Ovary (tissue), 9 donors: ENCODE measurements around the gene CNOT10. TPM values are rescaled to one million over a fixed set of nuclear protein-coding genes. Genes with fewer than 3 reads are reported as not detected.

Experiments
- DNase-seq, 5 donors: peaks; one replicate each; pipeline ENCODE4 v3.0.0-alpha.2; 2019 to 2020
- H3K27ac ChIP-seq, 2 donors: fragments of 200-600 bp; one replicate each; pipeline versions ENCODE4 v1.5.1 to v1.8.0; 2019 to 2022
- H3K27me3 ChIP-seq: fragments of 200-600 bp; one replicate; pipeline ENCODE4 v1.8.0; 2022
- H3K36me3 ChIP-seq: fragments of 200-600 bp; sonication (generic); one replicate; pipeline ENCODE4 v1.5.1; 2019
- H3K4me1 ChIP-seq: one replicate; pipeline ENCODE4 v1.8.1; 2013; ENCODE audit warnings: mild to moderate bottlenecking, moderate library complexity; ENCODE audit not compliant: insufficient read depth
- H3K4me3 ChIP-seq: fragments of 200-600 bp; sonication (generic); one replicate; pipeline ENCODE4 v1.5.1; 2017
- H3K9me3 ChIP-seq, 2 donors: fragments of 200-600 bp in 1 of 2; sonication (generic) in 1 of 2; one replicate each; pipeline versions ENCODE4 v1.5.1 to v1.8.1; 2013 to 2019; ENCODE audit warnings: mild to moderate bottlenecking in 1 of 2, moderate library complexity in 1 of 2
- EP300 ChIP-seq: sonication (generic); formaldehyde crosslinking; IDR thresholded peaks from one replicate; pipeline ENCODE4 v1.6.1; 2017; ENCODE audit warnings: antibody characterized with exemption
- POLR2A ChIP-seq: fragments of 450-650 bp; IDR thresholded peaks from one replicate; pipeline ENCODE4 v1.6.1; 2017; ENCODE audit warnings: antibody characterized with exemption, mild to moderate bottlenecking, moderate library complexity
- WGBS, 3 donors: extraction: QIAGEN DNeasy Blood & Tissue Kit in 1 of 3; methylation state at CpG; one replicate each; pipeline versions ENCODE4 v1.1.5 to v1.1.7; 2013 to 2017; 5-methylcytosine and 5-hydroxymethylcytosine counted together
- intact Hi-C, 4 donors: fragments of 100-400 bp; cut with DNase I; formaldehyde crosslinking; loops; one replicate each; pipeline versions ENCODE4 v1.11.0 to v1.15.1; 2022 to 2023
- polyA plus RNA-seq, 2 donors: library from polyadenylated mRNA; stranded (reverse); fragments of 200-250 nt in 1 of 2; fragments of 350-450 nt in 1 of 2; fragmentation: Illumina TruSeq in 1 of 2; extraction: RNeasy Lipid Tissue Mini Kit (QIAGEN cat#74804) in 1 of 2; gene quantifications; one replicate each; pipeline ENCODE4 v1.2.3, GENCODE V29; 2013 to 2014
- total RNA-seq, 7 donors: library from RNA; depleted of rRNA in 2 of 7; stranded (reverse); fragments of >200 nt in 2 of 7; fragmentation: NEBNext Ultra II Directional in 3 of 7; extraction: Animal tissue kit (Norgen Biotek cat#: 25700) in 3 of 7; gene quantifications; one replicate each; pipeline versions ENCODE4 v1.1.0 to v1.2.4, GENCODE V29; 2016 to 2023
- TF ChIP-seq, protein P1 (sequence below), 3 donors: fragments of 450-650 bp in 2 of 3; fragments of 200-600 bp in 1 of 3; IDR thresholded peaks; one replicate each; pipeline versions ENCODE4 v1.5.1 to v1.8.0; 2016 to 2022; ENCODE audit warnings: antibody characterized with exemption in 3 of 3, mild to moderate bottlenecking in 1 of 3
- donor health status: DM: no; HTN: no; CAD: no; lungs with moderate emphysema.
- donor health status: DM: no; HTN: no; CAD: no.
- donor health status: Bipolar disorder and iron deficiency.
- donor health status: DM: yes; HTN: yes; CAD: no.
- donor health status: DM: no; HTN: no; CAD: no.
- donor health status: DM: yes; HTN: yes; CAD: no.

Gene CNOT10
- total and polyA plus RNA-seq, 9 donors, result 12.3 to 38.9 (median 24.1) TPM

DNA sequence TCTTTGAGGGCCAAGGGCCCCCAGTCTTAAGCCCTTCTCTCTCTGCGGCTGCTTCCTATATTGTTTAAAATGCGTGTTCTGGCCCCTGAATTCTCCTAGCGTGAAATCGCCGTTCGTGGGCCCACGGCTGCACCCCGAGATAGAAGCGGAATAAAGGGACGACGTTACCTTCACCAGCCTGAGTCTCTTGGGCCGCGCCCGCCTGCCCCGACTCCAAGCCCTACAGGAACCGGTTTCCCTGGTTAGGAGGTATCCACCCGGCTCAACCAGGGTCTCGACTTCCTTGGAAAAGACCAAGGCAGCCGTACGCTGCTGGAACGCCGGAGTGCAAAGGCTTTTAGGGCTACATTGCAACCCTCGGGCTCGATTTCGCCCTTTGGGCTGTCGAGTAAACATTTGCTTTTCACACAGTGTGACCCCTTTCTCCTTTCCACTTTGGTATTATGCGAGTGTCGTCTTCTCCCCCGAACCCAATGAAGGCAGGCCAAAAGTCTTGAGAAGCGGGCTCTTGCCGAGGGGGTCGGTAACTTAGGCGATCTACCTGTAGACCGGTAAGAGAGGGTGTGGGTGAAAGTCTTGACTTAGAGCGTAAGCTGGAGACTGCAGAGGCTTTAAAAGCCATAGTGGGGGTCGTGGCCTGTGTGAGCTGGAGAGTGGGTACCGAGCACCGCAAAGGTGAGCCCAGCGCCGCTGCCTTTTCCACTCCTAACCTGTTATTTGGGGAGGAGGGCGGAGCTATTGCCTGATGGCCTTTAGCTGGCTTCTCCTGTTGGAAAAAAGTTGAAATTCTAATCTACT, 134.8 kb downstream of the CNOT10 start:
- Histone ChIP-seq H3K9me3 (no peaks in the 10 kb centered on the region), H3K36me3 (no peaks in the 10 kb centered on the region), H3K27ac (no peak overlapping the region), H3K4me1 (no peaks in the 10 kb centered on the region), H3K4me3 (no peak overlapping the region), H3K27me3 (no peaks in the 10 kb centered on the region)
- DNase-seq, result no peak
- WGBS, 3 donors, result 28 to 35% (median 29%) methylated on average over 40 to 41 of the region's 41 CpGs
- no peak for TF ChIP-seq POLR2A
- TF ChIP-seq, protein P1, sequence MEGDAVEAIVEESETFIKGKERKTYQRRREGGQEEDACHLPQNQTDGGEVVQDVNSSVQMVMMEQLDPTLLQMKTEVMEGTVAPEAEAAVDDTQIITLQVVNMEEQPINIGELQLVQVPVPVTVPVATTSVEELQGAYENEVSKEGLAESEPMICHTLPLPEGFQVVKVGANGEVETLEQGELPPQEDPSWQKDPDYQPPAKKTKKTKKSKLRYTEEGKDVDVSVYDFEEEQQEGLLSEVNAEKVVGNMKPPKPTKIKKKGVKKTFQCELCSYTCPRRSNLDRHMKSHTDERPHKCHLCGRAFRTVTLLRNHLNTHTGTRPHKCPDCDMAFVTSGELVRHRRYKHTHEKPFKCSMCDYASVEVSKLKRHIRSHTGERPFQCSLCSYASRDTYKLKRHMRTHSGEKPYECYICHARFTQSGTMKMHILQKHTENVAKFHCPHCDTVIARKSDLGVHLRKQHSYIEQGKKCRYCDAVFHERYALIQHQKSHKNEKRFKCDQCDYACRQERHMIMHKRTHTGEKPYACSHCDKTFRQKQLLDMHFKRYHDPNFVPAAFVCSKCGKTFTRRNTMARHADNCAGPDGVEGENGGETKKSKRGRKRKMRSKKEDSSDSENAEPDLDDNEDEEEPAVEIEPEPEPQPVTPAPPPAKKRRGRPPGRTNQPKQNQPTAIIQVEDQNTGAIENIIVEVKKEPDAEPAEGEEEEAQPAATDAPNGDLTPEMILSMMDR (IDR thresholded peaks at IDR 0.05), result no peak
- TF ChIP-seq EP300, result no peak
- intact Hi-C loops, result no loop called here

- H3K4me3 ChIP-seq, result no peak overlapping the region
- no peak for DNase-seq
- intact Hi-C loops, result no loop called here
- H3K36me3 ChIP-seq, result no peaks in the 10 kb centered on the region
- TF ChIP-seq EP300, result no peak
- no peak for TF ChIP-seq POLR2A
- TF ChIP-seq, protein P1 (IDR thresholded peaks at IDR 0.05), result no peak
- H3K4me1 ChIP-seq, result no peaks in the 10 kb centered on the region
- no peak overlapping the region for H3K27ac ChIP-seq
- 59 to 65% (median 62%) methylated on average over 2 of the region's 2 CpGs for WGBS, 3 donors
- H3K9me3 ChIP-seq, result no peaks in the 10 kb centered on the region
- no peaks in the 10 kb centered on the region for H3K27me3 ChIP-seq
Measured at GRCh38 chr3:32820430-32820829, 135.4 kb downstream of the CNOT10 start.

- Histone ChIP-seq H3K4me3 (no peak overlapping the region), H3K27ac (no peak overlapping the region), H3K27me3 (no peaks in the 10 kb centered on the region), H3K9me3 (no peaks in the 10 kb centered on the region), H3K4me1 (no peaks in the 10 kb centered on the region), H3K36me3 (no peaks in the 10 kb centered on the region)
- intact Hi-C loops, result no loop called here
- 44 to 51% (median 50%) methylated on average over 12 of the region's 12 CpGs for WGBS, 3 donors
- no peak for DNase-seq
- TF ChIP-seq, protein P1 (IDR thresholded peaks at IDR 0.05), result no peak
- TF ChIP-seq EP300 (no peak), POLR2A (no peak)
Measured at GRCh38 chr3:32820971-32821685, 136.1 kb downstream of the CNOT10 start.

DNA sequence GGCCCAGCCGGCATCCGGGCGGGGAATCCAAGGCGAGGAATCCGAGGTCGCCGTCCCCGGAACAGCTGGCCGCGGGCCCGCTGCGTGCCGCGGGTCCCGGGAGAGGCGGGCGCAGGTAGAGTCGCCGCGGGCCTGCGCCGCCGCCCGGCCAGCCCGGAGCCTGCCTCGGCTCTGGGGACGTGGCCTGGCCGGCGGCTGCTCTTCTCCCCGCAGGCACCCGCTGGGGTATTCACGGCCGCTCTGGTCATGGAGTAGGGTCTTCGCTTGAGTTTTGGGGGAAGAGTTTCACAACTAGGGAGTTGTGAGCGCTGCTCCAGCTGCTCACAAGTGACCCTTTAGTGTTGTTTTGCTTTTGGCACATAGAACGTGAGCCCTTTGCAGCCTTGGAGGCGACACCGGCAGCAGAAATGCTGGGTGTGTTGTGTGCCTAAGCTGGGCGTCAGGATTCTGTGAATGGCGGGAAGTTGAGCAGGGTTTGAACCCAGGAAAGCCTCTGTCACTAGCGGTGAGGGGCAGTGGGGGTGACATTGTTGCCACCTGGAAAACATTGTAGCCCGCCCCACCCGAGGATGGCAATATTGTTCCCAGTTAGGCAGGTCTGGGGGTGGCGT, 136.8 kb downstream of the CNOT10 start:
- Histone ChIP-seq H3K27me3 (no peaks in the 10 kb centered on the region), H3K4me1 (no peaks in the 10 kb centered on the region), H3K4me3 (no peak overlapping the region), H3K36me3 (no peaks in the 10 kb centered on the region), H3K27ac (no peak overlapping the region), H3K9me3 (no peaks in the 10 kb centered on the region)
- TF ChIP-seq EP300 (no peak), POLR2A (no peak)
- TF ChIP-seq, protein P1 (IDR thresholded peaks at IDR 0.05), result no peak
- DNase-seq, result no peak
- WGBS, 3 donors, result 23 to 24% (median 23%) methylated on average over 44 of the region's 44 CpGs
- intact Hi-C loops, result no loop called here
